LNCaP clone FGC (cell line): ENCODE measurements around the gene NTN4.
A peak's percentile ranks its signal among the peaks of the same experiment; 100 is the strongest.

Source experiments
- DNase-seq: peaks from one replicate; pipeline ENCODE4 v3.0.0-alpha.2; 2011; ENCODE audit warnings: low read depth
- H3K4me3 ChIP-seq: 2 replicates; pipeline ENCODE4 v1.5.1; 2011; ENCODE audit warnings: mild to moderate bottlenecking, low read depth, low read length, control low read depth
- TF ChIP-seq, protein P1 (sequence below): IDR thresholded peaks from 2 replicates; pipeline ENCODE4 v1.5.1; 2012; ENCODE audit warnings: mild to moderate bottlenecking; ENCODE audit not compliant: control insufficient read depth, insufficient read depth; ENCODE audit errors: extremely low read depth

NTN4 gene

DNA sequence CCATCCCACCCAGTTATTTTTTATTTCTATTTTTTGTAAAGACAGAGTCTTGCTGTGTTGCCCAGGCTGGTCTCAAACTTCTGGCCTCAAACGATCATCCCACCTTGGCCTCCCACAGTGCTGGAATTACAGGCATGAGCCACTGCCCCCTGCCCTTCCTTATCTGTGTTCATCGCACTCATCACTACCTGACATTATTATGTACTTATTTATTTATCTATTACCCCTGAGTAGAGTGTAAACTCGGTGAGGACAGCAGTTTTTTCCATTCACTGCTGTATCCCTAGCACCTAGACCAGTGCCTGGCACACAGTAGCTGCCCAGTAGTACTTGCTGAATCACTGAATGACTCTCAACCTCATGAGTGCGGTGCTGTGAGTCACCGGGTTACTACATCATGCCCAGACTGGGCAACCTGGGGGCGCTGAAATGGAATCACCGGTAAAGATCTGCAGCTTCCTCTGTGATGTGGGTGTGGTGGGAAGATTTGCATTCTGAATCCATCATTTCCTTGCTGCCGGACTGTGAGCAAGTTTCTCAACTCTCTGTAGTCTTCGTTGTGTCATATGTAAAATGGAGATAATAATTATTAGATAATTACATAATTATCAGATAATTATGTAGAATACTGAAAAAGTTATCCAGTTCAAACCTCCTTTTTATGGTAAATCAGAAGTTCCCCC is 157.4 kb downstream of the NTN4 start:
- H3K4me3 ChIP-seq = no peak overlapping the region
- TF ChIP-seq, protein P1, sequence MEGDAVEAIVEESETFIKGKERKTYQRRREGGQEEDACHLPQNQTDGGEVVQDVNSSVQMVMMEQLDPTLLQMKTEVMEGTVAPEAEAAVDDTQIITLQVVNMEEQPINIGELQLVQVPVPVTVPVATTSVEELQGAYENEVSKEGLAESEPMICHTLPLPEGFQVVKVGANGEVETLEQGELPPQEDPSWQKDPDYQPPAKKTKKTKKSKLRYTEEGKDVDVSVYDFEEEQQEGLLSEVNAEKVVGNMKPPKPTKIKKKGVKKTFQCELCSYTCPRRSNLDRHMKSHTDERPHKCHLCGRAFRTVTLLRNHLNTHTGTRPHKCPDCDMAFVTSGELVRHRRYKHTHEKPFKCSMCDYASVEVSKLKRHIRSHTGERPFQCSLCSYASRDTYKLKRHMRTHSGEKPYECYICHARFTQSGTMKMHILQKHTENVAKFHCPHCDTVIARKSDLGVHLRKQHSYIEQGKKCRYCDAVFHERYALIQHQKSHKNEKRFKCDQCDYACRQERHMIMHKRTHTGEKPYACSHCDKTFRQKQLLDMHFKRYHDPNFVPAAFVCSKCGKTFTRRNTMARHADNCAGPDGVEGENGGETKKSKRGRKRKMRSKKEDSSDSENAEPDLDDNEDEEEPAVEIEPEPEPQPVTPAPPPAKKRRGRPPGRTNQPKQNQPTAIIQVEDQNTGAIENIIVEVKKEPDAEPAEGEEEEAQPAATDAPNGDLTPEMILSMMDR = no peak
- DNase-seq = no peak

DNA sequence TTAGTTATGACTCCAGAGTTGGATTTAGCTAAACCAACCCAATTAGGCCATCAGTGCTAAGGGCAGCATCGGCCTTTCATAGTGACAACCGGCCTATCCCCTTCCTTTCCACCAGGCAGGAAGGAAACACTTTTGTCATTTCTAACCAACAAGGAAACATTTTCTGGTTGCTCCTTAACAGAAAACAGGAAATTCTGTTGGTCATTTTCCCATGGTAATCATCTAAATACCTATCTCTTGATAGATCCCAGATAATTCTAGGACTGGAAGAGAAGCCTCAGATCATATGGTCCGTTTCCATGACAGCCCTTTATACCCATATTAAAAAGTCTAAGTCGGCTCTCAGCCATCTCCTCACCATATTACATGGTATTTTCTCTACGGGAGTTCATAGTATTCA is 160.1 kb downstream of the NTN4 start:
- no peak overlapping the region for H3K4me3 ChIP-seq
- TF ChIP-seq, protein P1 = no peak
- no peak for DNase-seq

DNA sequence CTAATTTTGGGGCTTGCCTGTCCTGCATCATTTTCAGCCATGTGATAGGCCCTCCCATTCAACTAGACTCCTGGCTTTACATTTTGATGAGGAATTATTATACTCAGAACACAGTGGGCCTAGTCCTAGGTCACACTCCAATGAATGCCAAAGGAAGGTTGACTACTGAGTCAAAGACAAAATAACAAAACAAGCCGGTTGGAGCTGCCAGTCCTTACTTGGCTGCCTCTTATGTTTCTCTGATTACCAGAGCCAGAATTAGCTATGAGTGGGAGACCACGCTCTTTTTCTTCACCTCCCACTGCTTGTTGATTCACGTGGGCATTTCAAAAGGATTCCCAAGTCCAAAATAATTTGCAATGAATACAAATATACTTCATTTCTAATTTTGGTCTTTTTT is 161.2 kb downstream of the NTN4 start:
- no peak for DNase-seq
- TF ChIP-seq, protein P1 = no peak
- H3K4me3 ChIP-seq = no peak overlapping the region

DNA sequence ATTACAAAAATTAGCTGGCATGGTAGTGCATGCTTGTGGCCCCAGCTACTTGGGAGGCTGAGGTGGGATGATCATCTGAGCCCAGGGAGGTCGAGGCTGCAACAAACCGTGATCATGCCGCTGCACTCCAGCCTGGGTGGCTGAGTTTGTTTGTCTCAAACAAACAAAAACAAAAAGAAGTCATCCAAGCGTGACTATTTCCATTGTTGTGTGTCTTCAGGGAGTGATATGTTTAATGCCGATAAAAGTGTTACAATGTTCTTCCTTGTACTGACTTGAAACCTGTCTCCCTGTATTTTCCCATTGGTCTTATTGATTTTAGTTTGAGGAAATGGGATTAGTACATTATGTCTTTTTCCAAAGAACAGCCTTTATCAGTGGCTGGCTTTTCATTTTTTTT is 163.7 kb downstream of the NTN4 start:
- TF ChIP-seq, protein P1 = no peak
- DNase-seq = peak; percentile 54
- H3K4me3 ChIP-seq = no peak overlapping the region

DNA sequence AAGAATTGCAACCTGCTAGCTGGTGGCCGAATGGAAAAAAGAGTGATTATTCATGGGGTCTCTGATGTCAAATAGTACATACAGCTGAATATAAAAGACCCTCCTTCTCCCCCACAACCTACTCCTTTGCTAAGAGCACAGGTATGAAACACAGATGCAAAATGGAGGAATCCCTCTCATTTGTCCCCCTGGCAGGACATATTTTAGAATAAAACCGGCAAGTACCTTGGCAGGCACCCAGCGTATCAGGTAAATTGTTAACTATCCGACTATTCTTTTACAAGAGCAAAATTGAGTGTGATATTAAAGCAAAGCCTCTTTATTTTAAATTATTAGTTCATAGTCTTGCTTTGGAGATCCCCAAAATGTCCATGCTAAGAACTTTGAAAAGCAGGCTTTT is 165.6 kb downstream of the NTN4 start:
- no peak overlapping the region for H3K4me3 ChIP-seq
- DNase-seq = no peak
- TF ChIP-seq, protein P1 = no peak

DNA sequence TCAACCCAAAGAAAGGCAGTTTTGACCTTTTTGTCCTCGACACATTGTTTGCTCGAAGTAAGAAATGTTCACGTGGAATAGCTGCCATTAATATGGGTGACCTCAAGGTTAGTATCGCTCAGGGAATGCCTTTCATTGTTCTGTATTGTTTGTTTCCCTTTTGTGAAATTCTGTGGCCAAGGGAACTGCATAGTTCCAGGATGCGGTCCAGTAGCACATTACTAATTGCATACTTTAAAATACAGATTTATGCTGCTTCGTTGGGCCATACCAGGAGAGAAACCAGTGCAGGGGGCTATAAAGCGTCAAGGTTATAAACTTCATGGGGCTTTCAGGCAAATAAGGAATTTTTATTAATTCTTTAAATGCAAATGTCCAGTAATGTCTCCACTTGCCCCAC is 166.0 kb downstream of the NTN4 start:
- DNase-seq = no peak
- H3K4me3 ChIP-seq = no peak overlapping the region
- TF ChIP-seq, protein P1 = no peak

DNA sequence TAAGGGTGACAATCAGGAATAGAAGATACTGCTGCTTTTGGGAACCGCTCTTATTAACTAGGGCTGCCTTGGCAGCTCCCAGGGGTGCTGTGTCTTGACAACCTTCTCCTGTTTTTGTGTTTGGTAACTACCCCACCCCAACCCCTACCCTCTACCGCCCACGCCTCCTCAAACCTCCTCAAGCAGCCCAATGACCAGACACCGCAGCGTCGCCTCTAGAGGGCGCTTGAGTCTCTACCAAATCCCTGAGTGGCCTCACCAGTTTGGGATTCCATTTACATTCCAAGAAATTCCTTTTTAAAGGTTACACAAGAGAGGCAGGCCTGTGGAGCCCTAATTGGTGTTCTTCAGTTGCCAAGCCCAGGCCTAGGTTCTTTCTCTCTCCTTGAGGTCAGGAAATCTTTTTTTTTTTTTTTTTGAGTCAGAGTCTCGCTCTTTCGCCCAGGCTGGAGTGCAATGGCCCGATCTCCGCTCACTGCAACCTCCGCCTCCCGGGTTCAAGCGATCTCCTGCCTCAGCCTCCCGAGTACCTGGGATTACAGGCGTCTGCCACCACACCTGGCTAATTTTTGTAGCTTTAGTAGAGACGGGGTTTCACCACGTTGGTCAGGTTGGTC is 166.9 kb downstream of the NTN4 start:
- peak; percentile 46 for DNase-seq
- TF ChIP-seq, protein P1 = peak; percentile 81
- H3K4me3 ChIP-seq = no peak overlapping the region
